ENCODE measurements around the gene LILRB4.

DNA sequence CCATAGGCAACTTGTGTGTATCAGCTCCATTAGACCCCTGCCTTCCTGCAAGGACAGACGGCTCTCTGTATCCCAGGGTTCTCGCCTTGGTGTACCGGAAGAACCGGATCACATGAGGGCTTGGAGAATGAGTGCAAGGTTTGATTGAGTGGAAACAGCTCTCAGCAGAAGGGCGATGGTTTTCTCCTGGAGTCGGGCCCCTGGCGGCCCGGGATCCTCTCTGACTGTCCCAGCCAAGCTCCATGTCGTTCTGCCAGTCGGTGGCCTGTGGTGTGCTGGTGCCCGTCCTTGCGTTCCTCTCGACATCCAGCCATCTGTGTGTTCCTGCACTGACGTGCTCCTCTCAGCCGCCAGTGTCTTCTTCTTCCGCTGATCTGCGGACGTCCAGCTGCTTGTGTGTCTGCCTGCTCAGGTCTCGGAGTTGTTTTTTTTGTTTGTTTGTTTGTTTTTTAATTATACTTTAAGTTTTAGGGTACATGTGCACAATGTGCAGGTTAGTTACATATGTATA, 16.4 kb upstream of the LILRB4 start:
- TF ChIP-seq POLR2A (IDR thresholded peaks at IDR 0.05; ENCODE audit: low read depth, low read length): no peak
- no peak for TF ChIP-seq POLR2AphosphoS5 (IDR thresholded peaks at IDR 0.05; ENCODE audit: insufficient read depth, low read depth, low read length)
- TF ChIP-seq, protein P1, sequence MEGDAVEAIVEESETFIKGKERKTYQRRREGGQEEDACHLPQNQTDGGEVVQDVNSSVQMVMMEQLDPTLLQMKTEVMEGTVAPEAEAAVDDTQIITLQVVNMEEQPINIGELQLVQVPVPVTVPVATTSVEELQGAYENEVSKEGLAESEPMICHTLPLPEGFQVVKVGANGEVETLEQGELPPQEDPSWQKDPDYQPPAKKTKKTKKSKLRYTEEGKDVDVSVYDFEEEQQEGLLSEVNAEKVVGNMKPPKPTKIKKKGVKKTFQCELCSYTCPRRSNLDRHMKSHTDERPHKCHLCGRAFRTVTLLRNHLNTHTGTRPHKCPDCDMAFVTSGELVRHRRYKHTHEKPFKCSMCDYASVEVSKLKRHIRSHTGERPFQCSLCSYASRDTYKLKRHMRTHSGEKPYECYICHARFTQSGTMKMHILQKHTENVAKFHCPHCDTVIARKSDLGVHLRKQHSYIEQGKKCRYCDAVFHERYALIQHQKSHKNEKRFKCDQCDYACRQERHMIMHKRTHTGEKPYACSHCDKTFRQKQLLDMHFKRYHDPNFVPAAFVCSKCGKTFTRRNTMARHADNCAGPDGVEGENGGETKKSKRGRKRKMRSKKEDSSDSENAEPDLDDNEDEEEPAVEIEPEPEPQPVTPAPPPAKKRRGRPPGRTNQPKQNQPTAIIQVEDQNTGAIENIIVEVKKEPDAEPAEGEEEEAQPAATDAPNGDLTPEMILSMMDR (IDR thresholded peaks at IDR 0.05; ENCODE audit: extremely low read depth in 1 of 2, insufficient read depth in 1 of 2, low read depth in 1 of 2, low read length in 2 of 2): no peak
- TF ChIP-seq EZH2 (IDR thresholded peaks at IDR 0.05; ENCODE audit: borderline replicate concordance, low read depth, low read length, severe bottlenecking): no peak
